Mucosa of descending colon (tissue), 3 donors: ENCODE data around the gene VSIG10L. TPM values are rescaled to one million over a fixed set of nuclear protein-coding genes. Genes with fewer than 3 reads are reported as not detected.

Experiments used
- ATAC-seq: fragments of 200-7000 bp; cut with Tn5 transposase; one replicate; pipeline ENCODE4 v1.9.1; 2020; ENCODE audit warnings: mild to moderate bottlenecking, moderate library complexity
- DNase-seq, 3 donors: peaks; one replicate each; pipeline ENCODE4 v3.0.0-alpha.2; 2020
- H3K36me3 ChIP-seq: fragments of 200-600 bp; one replicate; pipeline ENCODE4 v1.8.0; 2021; ENCODE audit warnings: low read depth, mild to moderate bottlenecking
- H3K4me1 ChIP-seq: fragments of 200-600 bp; one replicate; pipeline ENCODE4 v1.8.0; 2021; ENCODE audit warnings: low read depth, mild to moderate bottlenecking
- H3K4me3 ChIP-seq: fragments of 200-600 bp; one replicate; pipeline ENCODE4 v1.8.0; 2021; ENCODE audit warnings: mild to moderate bottlenecking
- H3K9me3 ChIP-seq: fragments of 200-600 bp; one replicate; pipeline ENCODE4 v1.8.0; 2021; ENCODE audit warnings: mild to moderate bottlenecking
- CTCF ChIP-seq: fragments of 200-600 bp; IDR thresholded peaks from one replicate; pipeline ENCODE4 v1.8.0; 2022; ENCODE audit warnings: antibody characterized with exemption, mild to moderate bottlenecking
- intact Hi-C, 2 donors: fragments of 100-400 bp; cut with DNase I in 1 of 2; cut with micrococcal nuclease in 1 of 2; formaldehyde crosslinking; loops; one replicate each; pipeline versions ENCODE4 v1.11.0 to v1.11.1; 2022; cut with DNase I, micrococcal nuclease
- total RNA-seq, 3 donors: library from RNA; stranded (reverse); fragmentation: NEBNext Ultra II Directional in 2 of 3; extraction: Animal tissue kit (Norgen Biotek cat#: 25700) in 2 of 3; gene quantifications; one replicate each; pipeline versions ENCODE4 v1.2.1 to v1.2.4, GENCODE V29; 2021 to 2023
- donor health status: DM: no; HTN: no; CAD: no; lungs with moderate emphysema.
- donor health status: DM: no; HTN: no; CAD: no.
- donor health status: DM: no; HTN: yes; CAD: no.

The VSIG10L gene
- total RNA-seq, 3 donors from 2014 or later = 0.69 to 3.8 (median 1.6) TPM

DNA sequence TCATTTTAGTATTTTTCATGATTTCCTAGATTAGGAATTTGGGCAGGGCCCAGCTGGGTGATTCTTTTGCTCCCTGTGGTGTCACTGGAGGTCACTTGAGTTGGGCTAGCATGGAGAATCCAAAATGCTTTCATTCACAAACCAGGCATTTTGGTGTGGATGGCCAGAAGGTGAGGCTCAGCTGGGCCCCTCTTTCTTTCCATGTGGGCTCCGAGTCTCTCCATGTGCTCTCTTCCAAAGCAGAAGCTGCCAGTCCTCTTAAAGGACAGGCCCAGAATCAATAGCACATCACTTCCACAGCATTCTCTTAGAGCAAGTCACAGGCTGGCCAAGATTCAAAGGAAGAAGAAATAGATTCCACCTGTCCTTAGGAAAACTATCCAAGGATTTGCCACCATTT lies 52.3 kb downstream of the VSIG10L start:
- intact Hi-C loops = no loop called here
- H3K36me3 ChIP-seq = no peaks in the 10 kb centered on the region
- no peaks in the 10 kb centered on the region for H3K9me3 ChIP-seq
- DNase-seq (no peak), ATAC-seq (no peak)
- no peaks in the 10 kb centered on the region for H3K4me1 ChIP-seq
- no peak for TF ChIP-seq CTCF
- no peak overlapping the region for H3K4me3 ChIP-seq

GRCh38 chr19:51285682-51286081 lies 56.3 kb downstream of the VSIG10L start:
- DNase-seq = no peak
- intact Hi-C loops = no loop called here
- Histone ChIP-seq H3K36me3 (no peaks in the 10 kb centered on the region), H3K9me3 (no peaks in the 10 kb centered on the region), H3K4me1 (no peaks in the 10 kb centered on the region), H3K4me3 (no peak overlapping the region)
- no peak for ATAC-seq
- TF ChIP-seq CTCF = no peak

DNA sequence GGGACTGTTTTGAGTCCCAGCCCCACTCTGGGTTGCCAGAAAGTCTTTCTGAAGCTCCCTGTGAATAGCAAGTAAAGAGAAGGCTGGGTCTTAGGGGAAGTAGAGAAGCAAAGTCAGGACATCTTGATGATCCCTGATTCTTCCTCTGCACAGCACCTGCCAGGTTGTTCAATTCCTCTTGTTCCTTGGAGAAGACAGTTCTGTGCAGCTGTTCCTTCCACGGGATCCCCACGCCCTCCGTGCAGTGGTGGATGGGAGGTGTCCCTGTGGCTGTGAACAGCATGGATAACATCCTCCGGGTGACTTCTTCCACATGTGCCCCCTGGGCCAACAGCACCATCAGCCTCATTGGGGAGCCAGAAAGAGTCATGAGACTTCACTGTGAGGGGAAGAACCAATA lies 59.6 kb downstream of the VSIG10L start:
- intact Hi-C loops = no loop called here
- no peak for ATAC-seq
- no peaks in the 10 kb centered on the region for H3K4me1 ChIP-seq
- no peaks in the 10 kb centered on the region for H3K36me3 ChIP-seq
- no peak for DNase-seq
- no peak overlapping the region for H3K4me3 ChIP-seq
- no peak for TF ChIP-seq CTCF
- no peaks in the 10 kb centered on the region for H3K9me3 ChIP-seq

Other genes with a start within 250 kb of the VSIG10L start
- gene CTU1, start 233.7 kb downstream of the VSIG10L start, total RNA-seq = 1 to 10 TPM; 4.3 to 8.1 (median 4.8) TPM
- gene SIGLEC9, start 217.2 kb downstream of the VSIG10L start, total RNA-seq = 1 to 10 TPM; 1.4 to 3.8 (median 3.2) TPM
- gene SIGLEC7, start 199.8 kb downstream of the VSIG10L start, total RNA-seq = 1 to 10 TPM; 1.2 to 2.5 (median 1.4) TPM
- 1 to 10 TPM; 1.0 to 6.9 (median 6.9) TPM for gene CD33, start 117.1 kb downstream of the VSIG10L start, total RNA-seq
- not detected for gene SIGLECL1, start 91.1 kb downstream of the VSIG10L start, total RNA-seq
- gene IGLON5, start 30.5 kb downstream of the VSIG10L start, total RNA-seq = under 1 TPM in 1 of 3 donors, not detected in 2; 0.44 TPM
- 100 to 1,000 TPM; 113 to 154 (median 130) TPM for gene ETFB, start 24.2 kb upstream of the VSIG10L start, total RNA-seq
- 1 to 10 TPM; 1.3 to 2.1 (median 1.3) TPM for gene CLDND2, start 26.9 kb upstream of the VSIG10L start, total RNA-seq
- 1 to 10 TPM; 4.3 to 5.9 (median 4.4) TPM for gene NKG7, start 30.5 kb upstream of the VSIG10L start, total RNA-seq
- not detected for gene LIM2, start 45.8 kb upstream of the VSIG10L start, total RNA-seq
- gene C19orf84, start 48.5 kb upstream of the VSIG10L start, total RNA-seq = not detected
- 10 to 100 TPM in 1 of 3 donors, 1 to 10 TPM in 2; 1.3 to 10.8 (median 3.8) TPM for gene SIGLEC10, start 75.5 kb upstream of the VSIG10L start, total RNA-seq
- gene SIGLEC8, start 116.3 kb upstream of the VSIG10L start, total RNA-seq = 1 to 10 TPM in 2 of 3 donors, under 1 TPM in 1; 0.46 to 2.0 (median 1.5) TPM
- gene CEACAM18, start 136.4 kb upstream of the VSIG10L start, total RNA-seq = under 1 TPM in 1 of 3 donors, not detected in 2; 0.58 TPM
- gene SIGLEC12, start 159.7 kb upstream of the VSIG10L start, total RNA-seq = 1 to 10 TPM in 1 of 3 donors, under 1 TPM in 1, not detected in 1; 0.22 to 1.5 TPM
- 1 to 10 TPM in 2 of 3 donors, under 1 TPM in 1; 0.75 to 3.6 (median 2.8) TPM for gene SIGLEC6, start 189.5 kb upstream of the VSIG10L start, total RNA-seq
- gene ZNF175, start 229.1 kb upstream of the VSIG10L start, total RNA-seq = 10 to 100 TPM in 1 of 3 donors, 1 to 10 TPM in 2; 9.4 to 13.6 (median 9.8) TPM